ENCODE results near the gene PBX3.

DNA sequence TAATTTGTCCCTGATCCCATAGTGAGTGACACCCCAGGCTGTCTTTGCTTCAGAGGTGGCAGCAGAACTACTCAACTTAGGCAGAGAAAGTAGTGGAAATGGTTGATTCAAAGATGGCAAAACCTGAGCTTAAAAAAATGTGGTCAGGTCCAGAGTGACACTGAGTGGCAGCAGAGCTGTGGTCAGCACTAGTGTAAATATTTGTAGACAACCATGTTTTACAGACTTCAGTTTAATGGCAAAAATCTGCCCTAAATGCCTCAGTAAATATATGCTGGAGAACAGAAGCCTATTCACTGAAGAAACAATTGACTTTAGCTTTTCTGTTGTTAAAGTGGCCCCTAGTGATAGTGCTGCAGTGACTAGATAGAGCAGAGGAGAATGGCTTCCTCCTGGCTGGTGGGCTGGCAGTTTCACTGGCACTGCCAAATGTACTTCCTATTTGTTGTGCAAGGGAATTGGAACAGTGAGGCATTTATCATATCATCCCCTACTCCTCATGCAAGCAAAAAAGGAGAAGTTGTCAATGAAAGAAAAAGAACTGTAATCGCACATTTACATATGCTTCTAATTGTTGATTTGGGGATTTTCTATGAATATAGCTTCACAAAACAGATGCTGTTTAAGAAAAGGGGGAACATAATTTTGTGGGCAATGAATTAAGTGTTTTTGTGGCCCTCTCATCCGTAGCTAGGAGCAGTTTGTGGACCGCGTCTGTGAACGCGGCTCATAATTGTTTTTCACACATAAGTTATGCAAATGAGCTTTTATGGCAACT, 12.0 kb downstream of the PBX3 start:
- TF ChIP-seq FOXM1 (IDR thresholded peaks at IDR 0.05; ENCODE audit: borderline replicate concordance), result no peak
- TF ChIP-seq, protein P1, sequence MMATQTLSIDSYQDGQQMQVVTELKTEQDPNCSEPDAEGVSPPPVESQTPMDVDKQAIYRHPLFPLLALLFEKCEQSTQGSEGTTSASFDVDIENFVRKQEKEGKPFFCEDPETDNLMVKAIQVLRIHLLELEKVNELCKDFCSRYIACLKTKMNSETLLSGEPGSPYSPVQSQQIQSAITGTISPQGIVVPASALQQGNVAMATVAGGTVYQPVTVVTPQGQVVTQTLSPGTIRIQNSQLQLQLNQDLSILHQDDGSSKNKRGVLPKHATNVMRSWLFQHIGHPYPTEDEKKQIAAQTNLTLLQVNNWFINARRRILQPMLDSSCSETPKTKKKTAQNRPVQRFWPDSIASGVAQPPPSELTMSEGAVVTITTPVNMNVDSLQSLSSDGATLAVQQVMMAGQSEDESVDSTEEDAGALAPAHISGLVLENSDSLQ (IDR thresholded peaks at IDR 0.05), result peak; percentile 81
- TF ChIP-seq FOXK2 (IDR thresholded peaks at IDR 0.05), result no peak
- no peak for TF ChIP-seq NFRKB (IDR thresholded peaks at IDR 0.05)
- TF ChIP-seq SP1 (IDR thresholded peaks at IDR 0.05), result no peak
- no peak for TF ChIP-seq SUZ12 (IDR thresholded peaks at IDR 0.05)
